VCaP (cell line): ENCODE measurements around the gene KDM7A.

Experiments
- H3K27ac ChIP-seq: fragments of 450-650 bp; 2 replicates; pipeline ENCODE4 v1.5.1; 2017
- CTCF ChIP-seq: fragments of 450-650 bp; conservative IDR thresholded peaks from 2 replicates; pipeline ENCODE4 v1.5.1; 2017; ENCODE audit warnings: mild to moderate bottlenecking, moderate library complexity

KDM7A gene

GRCh38 chr7:140176811-140177702 is at the start of gene KDM7A:
Gene KDM7A (minus strand): TSS chr7:140176983. CDS start chr7:140176937, 46 bp downstream.
- peak within 1 kb of the TSS; percentile 97 for H3K27ac ChIP-seq
- TF ChIP-seq CTCF = no peak

GRCh38 chr7:140225562-140226249 is 48.9 kb upstream of the KDM7A start:
- no peak for TF ChIP-seq CTCF
- H3K27ac ChIP-seq = no peak overlapping the region

GRCh38 chr7:140223515-140224221 is 46.9 kb upstream of the KDM7A start:
- no peak overlapping the region for H3K27ac ChIP-seq
- no peak for TF ChIP-seq CTCF

GRCh38 chr7:140222814-140223213 is 46.0 kb upstream of the KDM7A start:
- H3K27ac ChIP-seq = no peak overlapping the region
- TF ChIP-seq CTCF = no peak

- no peak for TF ChIP-seq CTCF
- no peak overlapping the region for H3K27ac ChIP-seq
Measured at GRCh38 chr7:140219672-140220524, 43.1 kb upstream of the KDM7A start.

GRCh38 chr7:140218656-140219055 is 41.9 kb upstream of the KDM7A start:
- no peak overlapping the region for H3K27ac ChIP-seq
- TF ChIP-seq CTCF = no peak
